Upper lobe of left lung (tissue), 4 donors: Measurements from ENCODE around the gene FSIP2.

ENCODE experiments used
- EP300 ChIP-seq, 4 donors: sonication (generic); formaldehyde crosslinking; IDR thresholded peaks; one replicate each; pipeline ENCODE4 v1.5.1; 2017; ENCODE audit warnings: antibody characterized with exemption in 4 of 4, control low read depth in 2 of 4
- POLR2AphosphoS5 ChIP-seq, 2 donors: sonication (generic); formaldehyde crosslinking; IDR thresholded peaks; one replicate each; pipeline ENCODE4 v1.5.1; 2017; ENCODE audit warnings: antibody characterized with exemption in 2 of 2
- TF ChIP-seq, protein P1 (sequence below), 6 experiments: fragments of 450-650 bp in 4 of 6; fragments of 200-600 bp in 2 of 6; sonication (generic) in 2 of 6; IDR thresholded peaks; one replicate each; pipeline ENCODE4 v1.5.1; 2016 to 2019; ENCODE audit warnings: antibody characterized with exemption in 6 of 6

DNA sequence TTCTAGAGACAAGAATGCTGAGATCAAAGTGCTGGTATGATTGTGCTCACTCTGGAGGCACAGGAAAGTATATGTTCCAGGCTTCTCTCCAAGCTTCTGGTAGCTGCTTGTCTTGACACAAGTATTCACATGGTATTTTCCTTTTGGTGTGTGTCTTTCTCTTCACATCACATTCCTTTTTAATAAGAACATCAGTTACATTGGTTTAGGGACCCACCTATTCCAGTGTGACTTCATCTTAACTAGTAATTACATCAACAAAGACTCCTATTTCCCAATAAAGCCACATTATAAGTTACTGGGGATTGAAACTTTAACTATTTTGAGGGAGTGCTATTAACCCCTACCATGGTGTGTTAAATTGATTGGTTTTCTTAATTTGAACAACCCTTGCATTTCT, 119.1 kb downstream of the FSIP2 start:
- TF ChIP-seq EP300 (IDR thresholded peaks at IDR 0.05): no peak
- TF ChIP-seq, protein P1, sequence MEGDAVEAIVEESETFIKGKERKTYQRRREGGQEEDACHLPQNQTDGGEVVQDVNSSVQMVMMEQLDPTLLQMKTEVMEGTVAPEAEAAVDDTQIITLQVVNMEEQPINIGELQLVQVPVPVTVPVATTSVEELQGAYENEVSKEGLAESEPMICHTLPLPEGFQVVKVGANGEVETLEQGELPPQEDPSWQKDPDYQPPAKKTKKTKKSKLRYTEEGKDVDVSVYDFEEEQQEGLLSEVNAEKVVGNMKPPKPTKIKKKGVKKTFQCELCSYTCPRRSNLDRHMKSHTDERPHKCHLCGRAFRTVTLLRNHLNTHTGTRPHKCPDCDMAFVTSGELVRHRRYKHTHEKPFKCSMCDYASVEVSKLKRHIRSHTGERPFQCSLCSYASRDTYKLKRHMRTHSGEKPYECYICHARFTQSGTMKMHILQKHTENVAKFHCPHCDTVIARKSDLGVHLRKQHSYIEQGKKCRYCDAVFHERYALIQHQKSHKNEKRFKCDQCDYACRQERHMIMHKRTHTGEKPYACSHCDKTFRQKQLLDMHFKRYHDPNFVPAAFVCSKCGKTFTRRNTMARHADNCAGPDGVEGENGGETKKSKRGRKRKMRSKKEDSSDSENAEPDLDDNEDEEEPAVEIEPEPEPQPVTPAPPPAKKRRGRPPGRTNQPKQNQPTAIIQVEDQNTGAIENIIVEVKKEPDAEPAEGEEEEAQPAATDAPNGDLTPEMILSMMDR (IDR thresholded peaks at IDR 0.05): no peak
- no peak for TF ChIP-seq POLR2AphosphoS5 (IDR thresholded peaks at IDR 0.05)
